Measurements from ENCODE around the gene JPT2. TPM values are rescaled to one million over a fixed set of nuclear protein-coding genes. Genes with fewer than 3 reads are reported as not detected.
"Not testable (repeated sequence)": the region's sequence is repeated elsewhere in the genome, so short reads cannot be mapped to it uniquely, and the experiment has no call there.

The JPT2 gene
- total RNA-seq, 1 experiment from 2014 or later, result 26.2 TPM

- Histone ChIP-seq H3K36me3 (ENCODE audit: insufficient read depth, low read length) (no peaks in the 10 kb centered on the region), H3K4me2 (ENCODE audit: low read depth, low read length, poor library complexity, severe bottlenecking) (no peak overlapping the region), H3K9me3 (ENCODE audit: low read length) (no peaks in the 10 kb centered on the region), H3K9ac (ENCODE audit: low read length) (no peak overlapping the region), H3K27me3 (ENCODE audit: low read length) (no peaks in the 10 kb centered on the region), H3K27ac (ENCODE audit: low read length) (no peak overlapping the region), H3K4me3 (ENCODE audit: low read length) (no peak overlapping the region), H3K4me1 (ENCODE audit: low read length) (peaks cover 72% of the 10 kb centered on the region), H3K9me2 (replicated peaks; ENCODE audit: insufficient read depth, low read length) (no peaks in the 10 kb centered on the region), H2AFZ (ENCODE audit: low read length) (no peak overlapping the region), H4K20me1 (ENCODE audit: insufficient read depth, low read depth, low read length) (peaks cover 18% of the 10 kb centered on the region), H3K79me2 (ENCODE audit: low read length) (peaks cover 72% of the 10 kb centered on the region)
- DNase-seq, result no peak
Measured at GRCh38 chr16:1708768-1709180, 30.7 kb downstream of the JPT2 start.

GRCh38 chr16:1709356-1709755 is 31.3 kb downstream of the JPT2 start:
- H3K79me2 ChIP-seq (ENCODE audit: low read length), result peaks cover 76% of the 10 kb centered on the region
- no peak overlapping the region for H3K4me3 ChIP-seq (ENCODE audit: low read length)
- H3K36me3 ChIP-seq (ENCODE audit: insufficient read depth, low read length), result no peaks in the 10 kb centered on the region
- H3K9me3 ChIP-seq (ENCODE audit: low read length), result no peaks in the 10 kb centered on the region
- no peak overlapping the region for H2AFZ ChIP-seq (ENCODE audit: low read length)
- H3K27me3 ChIP-seq (ENCODE audit: low read length), result no peaks in the 10 kb centered on the region
- DNase-seq, result no peak
- no peaks in the 10 kb centered on the region for H3K9me2 ChIP-seq (replicated peaks; ENCODE audit: insufficient read depth, low read length)
- peaks cover 76% of the 10 kb centered on the region for H3K4me1 ChIP-seq (ENCODE audit: low read length)
- H3K9ac ChIP-seq (ENCODE audit: low read length), result no peak overlapping the region
- no peak overlapping the region for H3K27ac ChIP-seq (ENCODE audit: low read length)
- peaks cover 18% of the 10 kb centered on the region for H4K20me1 ChIP-seq (ENCODE audit: insufficient read depth, low read depth, low read length)
- no peak overlapping the region for H3K4me2 ChIP-seq (ENCODE audit: low read depth, low read length, poor library complexity, severe bottlenecking)

- H3K9me3 ChIP-seq (ENCODE audit: low read length), result no peaks in the 10 kb centered on the region
- no peaks in the 10 kb centered on the region for H3K27me3 ChIP-seq (ENCODE audit: low read length)
- no peak for DNase-seq
- peak overlapping the region; percentile 68 for H3K27ac ChIP-seq (ENCODE audit: low read length)
- no peak overlapping the region for H3K4me3 ChIP-seq (ENCODE audit: low read length)
- H3K36me3 ChIP-seq (ENCODE audit: insufficient read depth, low read length), result 0 out of 2 replicates have a peak, but pooled peaks cover 4% of the 10 kb centered on the region
- H3K9me2 ChIP-seq (replicated peaks; ENCODE audit: insufficient read depth, low read length), result no peaks in the 10 kb centered on the region
- peaks cover 92% of the 10 kb centered on the region for H3K79me2 ChIP-seq (ENCODE audit: low read length)
- peak overlapping the region; percentile 4; the same call in 1 of the 2 replicates for H3K9ac ChIP-seq (ENCODE audit: low read length)
- peaks cover 18% of the 10 kb centered on the region for H4K20me1 ChIP-seq (ENCODE audit: insufficient read depth, low read depth, low read length)
- H3K4me1 ChIP-seq (ENCODE audit: low read length), result peaks cover 76% of the 10 kb centered on the region
- H3K4me2 ChIP-seq (ENCODE audit: low read depth, low read length, poor library complexity, severe bottlenecking), result peak overlapping the region; percentile 76
- H2AFZ ChIP-seq (ENCODE audit: low read length), result no peak overlapping the region
Measured at GRCh38 chr16:1710811-1711507, 32.9 kb downstream of the JPT2 start.

DNA sequence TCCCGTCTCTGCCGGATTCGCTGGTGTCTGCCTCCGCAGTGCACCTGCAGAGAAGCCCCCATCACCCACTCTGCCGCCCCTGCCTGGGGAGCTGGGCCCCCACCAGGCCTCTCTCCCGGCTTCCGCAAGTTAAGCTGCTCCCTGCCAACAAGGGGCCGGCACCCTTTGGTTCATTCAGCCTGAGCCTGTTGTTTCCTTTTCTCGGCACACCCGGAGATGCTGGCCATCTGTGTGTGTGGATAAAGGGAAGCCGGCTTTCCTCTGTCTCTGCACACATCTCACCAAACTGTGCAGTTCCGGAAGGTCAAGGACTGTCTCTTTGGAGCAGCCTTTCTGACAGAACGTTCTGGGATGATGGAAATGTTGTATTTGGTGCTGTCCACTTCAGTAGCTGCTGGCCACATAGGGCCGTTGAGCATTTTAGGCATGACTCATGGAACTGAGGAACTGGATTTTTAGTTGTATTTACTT is 34.7 kb downstream of the JPT2 start:
- peak overlapping the region; percentile 70 for H3K9ac ChIP-seq (ENCODE audit: low read length)
- 0 out of 2 replicates have a peak, but pooled peaks cover 4% of the 10 kb centered on the region for H3K36me3 ChIP-seq (ENCODE audit: insufficient read depth, low read length)
- H3K9me3 ChIP-seq (ENCODE audit: low read length), result no peaks in the 10 kb centered on the region
- peak overlapping the region; percentile 65 for H3K4me3 ChIP-seq (ENCODE audit: low read length)
- peak overlapping the region; percentile 82 for H3K27ac ChIP-seq (ENCODE audit: low read length)
- H2AFZ ChIP-seq (ENCODE audit: low read length), result no peak overlapping the region
- H3K4me2 ChIP-seq (ENCODE audit: low read depth, low read length, poor library complexity, severe bottlenecking), result peak overlapping the region; percentile 76
- peaks cover 66% of the 10 kb centered on the region for H3K4me1 ChIP-seq (ENCODE audit: low read length)
- H3K9me2 ChIP-seq (replicated peaks; ENCODE audit: insufficient read depth, low read length), result no peaks in the 10 kb centered on the region
- H3K27me3 ChIP-seq (ENCODE audit: low read length), result no peaks in the 10 kb centered on the region
- peaks cover 9% of the 10 kb centered on the region; the same call in 1 of the 2 replicates for H4K20me1 ChIP-seq (ENCODE audit: insufficient read depth, low read depth, low read length)
- H3K79me2 ChIP-seq (ENCODE audit: low read length), result peaks cover 93% of the 10 kb centered on the region
- DNase-seq, result peak; percentile 50

DNA sequence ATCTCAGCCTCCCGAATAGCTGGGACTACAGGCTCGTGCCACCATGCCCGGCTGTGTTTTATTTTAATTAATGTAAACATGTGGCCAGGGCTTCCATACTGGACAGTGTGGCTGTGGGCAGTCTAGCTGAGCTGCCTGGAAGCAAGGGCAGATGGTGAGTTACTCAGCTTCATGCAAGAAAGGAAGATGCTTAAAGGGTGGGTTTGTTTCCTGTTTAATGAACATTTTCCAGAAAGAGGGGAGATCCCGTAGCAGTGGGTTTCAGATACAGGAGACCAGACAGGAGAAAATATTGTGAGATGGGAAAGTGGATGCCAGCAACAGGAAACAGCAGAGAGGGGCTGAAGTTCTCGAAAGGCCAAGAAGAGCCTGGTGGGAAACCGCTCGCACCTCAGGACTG is 35.3 kb downstream of the JPT2 start:
- no peaks in the 10 kb centered on the region for H3K9me3 ChIP-seq (ENCODE audit: low read length)
- no peak overlapping the region for H2AFZ ChIP-seq (ENCODE audit: low read length)
- no peaks in the 10 kb centered on the region for H3K9me2 ChIP-seq (replicated peaks; ENCODE audit: insufficient read depth, low read length)
- H4K20me1 ChIP-seq (ENCODE audit: insufficient read depth, low read depth, low read length), result peaks cover 4% of the 10 kb centered on the region; the same call in 1 of the 2 replicates
- H3K79me2 ChIP-seq (ENCODE audit: low read length), result peaks cover 93% of the 10 kb centered on the region
- 0 out of 2 replicates have a peak, but pooled peaks cover 4% of the 10 kb centered on the region for H3K36me3 ChIP-seq (ENCODE audit: insufficient read depth, low read length)
- peak overlapping the region; percentile 82 for H3K27ac ChIP-seq (ENCODE audit: low read length)
- peaks cover 61% of the 10 kb centered on the region for H3K4me1 ChIP-seq (ENCODE audit: low read length)
- H3K4me2 ChIP-seq (ENCODE audit: low read depth, low read length, poor library complexity, severe bottlenecking), result peak overlapping the region; percentile 76
- no peaks in the 10 kb centered on the region for H3K27me3 ChIP-seq (ENCODE audit: low read length)
- no peak for DNase-seq
- peak overlapping the region; percentile 70 for H3K9ac ChIP-seq (ENCODE audit: low read length)
- H3K4me3 ChIP-seq (ENCODE audit: low read length), result peak overlapping the region; percentile 65

- Histone ChIP-seq H2AFZ (ENCODE audit: low read length) (no peak overlapping the region), H3K4me1 (ENCODE audit: low read length) (peaks cover 55% of the 10 kb centered on the region), H4K20me1 (ENCODE audit: insufficient read depth, low read depth, low read length) (no peaks in the 10 kb centered on the region), H3K9me2 (replicated peaks; ENCODE audit: insufficient read depth, low read length) (no peaks in the 10 kb centered on the region), H3K9ac (ENCODE audit: low read length) (peak overlapping the region; percentile 70), H3K4me3 (ENCODE audit: low read length) (peak overlapping the region; percentile 65), H3K79me2 (ENCODE audit: low read length) (peaks cover 93% of the 10 kb centered on the region), H3K36me3 (ENCODE audit: insufficient read depth, low read length) (0 out of 2 replicates have a peak, but pooled peaks cover 4% of the 10 kb centered on the region), H3K27me3 (ENCODE audit: low read length) (no peaks in the 10 kb centered on the region), H3K27ac (ENCODE audit: low read length) (peak overlapping the region; percentile 82), H3K9me3 (ENCODE audit: low read length) (no peaks in the 10 kb centered on the region), H3K4me2 (ENCODE audit: low read depth, low read length, poor library complexity, severe bottlenecking) (peak overlapping the region; percentile 76)
- peak; percentile 79 for DNase-seq
Measured at GRCh38 chr16:1713933-1714332, 35.9 kb downstream of the JPT2 start.

DNA sequence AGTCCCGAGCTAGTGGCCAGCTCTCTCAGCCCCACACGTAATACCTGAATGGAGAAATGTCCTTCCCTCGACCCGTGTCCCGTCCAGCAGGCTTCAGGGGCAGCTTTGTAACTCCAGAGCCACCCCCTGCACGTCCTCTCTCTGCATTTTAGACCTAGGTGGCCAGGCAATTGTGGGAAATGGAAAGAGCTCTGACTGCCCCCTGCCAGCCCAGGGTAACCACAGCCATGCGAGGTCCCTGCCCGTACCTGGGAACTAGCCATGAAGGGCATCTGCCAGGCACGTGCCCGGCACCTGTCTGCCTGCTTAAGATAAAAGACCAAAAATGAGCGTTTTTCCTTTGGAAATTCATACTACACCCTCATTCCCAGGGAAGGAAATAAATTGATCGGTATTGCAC is 37.1 kb downstream of the JPT2 start:
- no peaks in the 10 kb centered on the region for H3K9me2 ChIP-seq (replicated peaks; ENCODE audit: insufficient read depth, low read length)
- no peak overlapping the region for H3K27ac ChIP-seq (ENCODE audit: low read length)
- H3K9me3 ChIP-seq (ENCODE audit: low read length), result no peaks in the 10 kb centered on the region
- H3K9ac ChIP-seq (ENCODE audit: low read length), result no peak overlapping the region
- 0 out of 2 replicates have a peak, but pooled peaks cover 4% of the 10 kb centered on the region for H3K36me3 ChIP-seq (ENCODE audit: insufficient read depth, low read length)
- H4K20me1 ChIP-seq (ENCODE audit: insufficient read depth, low read depth, low read length), result no peaks in the 10 kb centered on the region
- no peaks in the 10 kb centered on the region for H3K27me3 ChIP-seq (ENCODE audit: low read length)
- H3K79me2 ChIP-seq (ENCODE audit: low read length), result peaks cover 90% of the 10 kb centered on the region
- no peak overlapping the region for H3K4me2 ChIP-seq (ENCODE audit: low read depth, low read length, poor library complexity, severe bottlenecking)
- H2AFZ ChIP-seq (ENCODE audit: low read length), result no peak overlapping the region
- peaks cover 48% of the 10 kb centered on the region for H3K4me1 ChIP-seq (ENCODE audit: low read length)
- no peak overlapping the region for H3K4me3 ChIP-seq (ENCODE audit: low read length)
- DNase-seq, result no peak

- H3K4me3 ChIP-seq (ENCODE audit: low read length); DNase-seq; H3K27me3 ChIP-seq (ENCODE audit: low read length); H4K20me1 ChIP-seq (ENCODE audit: insufficient read depth, low read depth, low read length); H3K9ac ChIP-seq (ENCODE audit: low read length); H3K4me2 ChIP-seq (ENCODE audit: low read depth, low read length, poor library complexity, severe bottlenecking); H3K9me3 ChIP-seq (ENCODE audit: low read length); H3K36me3 ChIP-seq (ENCODE audit: insufficient read depth, low read length); H2AFZ ChIP-seq (ENCODE audit: low read length); H3K27ac ChIP-seq (ENCODE audit: low read length); H3K9me2 ChIP-seq (replicated peaks; ENCODE audit: insufficient read depth, low read length): not testable (repeated sequence)
- Histone ChIP-seq H3K4me1 (ENCODE audit: low read length) (peaks cover 23% of the 10 kb centered on the region), H3K79me2 (ENCODE audit: low read length) (peaks cover 78% of the 10 kb centered on the region)
Measured at GRCh38 chr16:1718236-1718635, 40.2 kb downstream of the JPT2 start.

Measured in Karpas-422 (cell line).